NT2/D1 (cell line): ENCODE measurements around the gene STXBP1.

ENCODE experiments used
- SUZ12 ChIP-seq: IDR thresholded peaks from 2 replicates; pipeline ENCODE4 v1.6.1; 2011; ENCODE audit not compliant: insufficient read length, insufficient read depth; ENCODE audit errors: extremely low read depth
- YY1 ChIP-seq: IDR thresholded peaks from 2 replicates; pipeline ENCODE4 v1.6.1; 2011; ENCODE audit not compliant: insufficient read length, insufficient read depth
- ZNF274 ChIP-seq: IDR thresholded peaks from 2 replicates; pipeline ENCODE4 v1.6.1; 2011; ENCODE audit warnings: mild to moderate bottlenecking, low read depth, low read length

DNA sequence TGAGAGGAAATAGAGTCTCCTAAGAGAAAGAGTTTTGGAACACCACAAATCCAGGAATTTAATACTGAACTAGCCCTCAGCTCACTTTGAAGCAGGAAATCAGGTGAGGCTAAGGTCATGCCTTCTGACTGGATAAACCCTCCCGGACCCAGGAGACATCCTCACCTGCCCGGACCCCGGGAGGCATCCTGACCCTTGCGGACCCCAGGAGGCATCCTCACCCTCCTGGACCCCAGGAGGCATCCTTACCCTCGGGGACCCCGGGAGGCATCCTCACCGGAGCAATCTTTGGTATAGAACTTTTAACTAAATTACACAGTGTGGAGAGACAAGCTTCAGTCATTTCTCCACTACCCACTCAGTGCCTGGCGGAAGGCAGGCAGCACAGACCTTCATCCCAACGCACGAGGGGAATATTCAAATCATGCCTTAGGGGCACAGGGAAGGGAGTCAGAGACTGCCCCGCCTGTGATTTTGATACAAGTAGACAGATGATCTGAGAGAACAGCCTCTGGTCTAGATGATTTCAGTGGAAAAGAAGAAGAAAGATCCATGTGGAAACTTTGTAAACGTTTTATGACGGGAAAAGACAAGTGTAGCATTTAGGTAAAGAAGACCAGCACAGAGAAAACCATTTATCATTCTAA is 21.3 kb downstream of the STXBP1 start:
- TF ChIP-seq ZNF274, result no peak
- no peak for TF ChIP-seq YY1
- TF ChIP-seq SUZ12, result no peak
